Inflammatory macrophage treated with lipopolysaccharide for 4 hours (primary cell): ENCODE measurements around the gene HOXC11.

Source experiments
- DNase-seq: peaks from one replicate; pipeline ENCODE4 v3.0.0-alpha.2; 2020

The HOXC11 gene

GRCh38 chr12:53972722-53973235 is at the start of gene HOXC11:
TSS of gene HOXC11 (plus strand) at chr12:53973126. CDS start at chr12:53973242, 116 bp downstream.
- DNase-seq, result no peak

DNA sequence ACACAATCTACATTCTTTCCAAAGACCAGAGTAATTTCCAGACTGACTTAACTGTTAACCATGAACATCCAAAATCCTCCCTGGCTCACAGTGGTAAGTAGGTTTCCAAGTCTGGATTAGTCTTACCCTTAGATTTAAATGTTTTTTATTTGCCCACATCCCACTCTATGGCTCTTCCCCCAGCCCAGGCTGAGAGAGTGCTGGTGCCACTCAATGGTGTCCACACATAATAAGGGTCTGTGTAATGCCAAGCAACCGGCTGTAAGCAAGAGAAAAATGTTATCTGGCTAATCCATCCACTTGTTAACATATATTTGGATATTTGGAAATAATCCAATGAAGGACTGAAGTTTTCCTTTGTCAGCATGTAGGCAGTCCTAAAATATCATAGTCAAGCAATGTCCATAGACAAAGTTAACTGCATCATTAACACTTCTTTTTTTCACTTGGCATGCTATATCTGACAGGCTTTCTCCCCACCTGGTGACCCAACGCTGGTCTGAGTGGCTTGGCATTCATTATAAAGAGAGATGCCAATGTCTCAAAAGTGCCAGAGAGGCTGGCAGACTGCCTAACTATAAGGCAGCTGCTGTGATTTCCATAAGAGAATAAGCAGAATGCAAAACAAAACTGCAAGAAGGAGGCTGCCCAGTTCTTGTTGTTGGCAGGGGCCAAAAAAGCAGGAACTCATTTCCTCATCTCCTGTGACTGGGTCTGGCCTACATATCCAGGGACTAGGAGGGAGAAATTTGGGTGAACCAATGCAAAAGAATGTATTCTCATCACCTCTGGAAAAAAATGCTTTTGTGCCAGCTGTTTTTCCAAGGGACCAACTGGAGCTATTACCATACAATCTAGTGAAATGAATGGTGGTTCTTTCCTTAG is 48.2 kb upstream of the HOXC11 start:
- no peak for DNase-seq

- DNase-seq, result no peak
Measured at GRCh38 chr12:53927220-53928029, 45.5 kb upstream of the HOXC11 start.

DNA sequence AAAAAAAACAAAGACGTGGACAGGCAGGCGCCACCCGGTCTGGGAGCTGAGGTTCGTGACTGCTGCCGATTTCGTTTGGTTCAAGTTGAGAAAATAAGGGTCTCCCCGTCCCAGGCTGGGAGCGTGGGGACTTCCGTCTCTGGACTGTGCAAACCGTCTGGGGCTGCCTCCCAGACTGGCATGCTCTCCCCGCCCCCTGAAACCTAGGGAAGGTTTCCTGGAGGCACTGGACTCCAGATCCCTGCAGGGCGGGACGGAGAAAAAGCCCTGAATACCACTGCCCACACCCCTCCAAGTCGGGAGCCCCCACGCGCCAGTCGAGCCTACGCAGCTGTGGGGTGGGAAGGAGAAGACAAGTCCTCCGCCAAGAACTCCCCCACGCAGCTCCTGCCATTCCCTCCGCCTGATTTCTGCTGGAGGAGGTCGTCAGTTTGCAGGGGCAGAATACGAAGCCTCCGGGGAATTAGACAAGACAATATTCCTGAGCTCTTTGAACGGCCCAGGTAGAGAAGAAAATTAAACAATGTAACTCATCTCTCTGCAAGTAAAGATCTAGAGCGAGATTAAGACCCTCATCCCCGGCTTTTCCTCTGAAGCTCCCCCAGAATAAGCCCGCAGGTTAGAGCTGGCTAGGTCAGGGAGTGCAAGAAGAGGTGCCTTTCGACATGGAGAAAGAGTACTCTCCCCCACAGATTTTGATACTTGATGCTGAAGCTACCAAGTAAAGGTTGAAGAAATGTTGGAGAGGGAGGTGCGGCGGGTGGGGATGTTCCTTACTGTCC is 44.7 kb upstream of the HOXC11 start:
- DNase-seq, result no peak

DNA sequence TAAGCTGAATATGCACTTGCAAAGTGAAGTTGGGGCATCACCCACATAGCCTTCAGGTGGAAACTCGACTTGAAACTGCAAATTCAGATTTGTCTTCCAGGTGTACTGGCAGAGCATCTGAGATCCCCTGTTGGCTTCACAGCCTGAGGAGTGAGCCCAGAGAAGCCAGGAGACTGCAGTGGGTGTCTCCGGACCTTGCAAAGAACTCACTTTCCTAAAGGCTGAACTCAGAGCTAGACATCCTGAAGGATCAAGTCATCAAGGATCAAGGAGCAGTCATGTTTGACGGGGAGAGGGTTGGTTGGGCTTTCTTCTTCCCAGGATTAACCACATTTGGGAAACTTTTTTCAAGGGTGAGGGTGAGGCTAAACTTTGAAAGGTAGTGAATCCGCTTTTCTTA is 43.4 kb upstream of the HOXC11 start:
- DNase-seq, result no peak

DNA sequence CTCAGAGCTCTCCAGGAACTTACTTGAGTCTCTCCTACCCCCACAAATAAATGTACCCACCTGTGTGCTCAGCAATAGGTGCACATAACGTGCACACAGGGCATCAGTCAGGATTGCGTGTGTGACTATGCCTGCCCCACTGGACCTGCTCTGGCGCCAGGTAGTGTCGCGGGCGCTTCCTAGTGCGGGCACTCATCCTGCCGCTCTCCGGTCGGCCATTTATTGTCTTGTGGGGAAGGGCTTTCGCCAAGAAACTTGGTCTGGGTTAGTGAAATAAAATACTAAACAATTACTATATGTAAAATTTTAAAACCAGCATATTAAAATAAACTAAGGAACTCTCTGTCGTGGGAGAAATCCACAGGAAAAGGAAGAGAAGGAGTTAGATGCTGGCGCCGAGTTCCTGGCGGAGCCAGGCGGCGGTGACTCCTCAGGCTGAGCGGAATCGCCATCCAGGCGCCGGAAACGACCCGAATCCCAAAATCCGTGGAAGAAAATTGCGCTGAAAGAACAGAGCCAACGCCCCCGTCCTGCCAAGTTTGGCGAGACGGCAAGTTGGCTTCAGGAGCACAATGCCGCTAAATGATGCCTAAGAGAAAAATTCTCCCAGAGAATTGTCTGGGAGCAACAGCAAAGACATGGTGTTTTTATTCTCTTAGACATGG is 42.2 kb upstream of the HOXC11 start:
- no peak for DNase-seq

DNA sequence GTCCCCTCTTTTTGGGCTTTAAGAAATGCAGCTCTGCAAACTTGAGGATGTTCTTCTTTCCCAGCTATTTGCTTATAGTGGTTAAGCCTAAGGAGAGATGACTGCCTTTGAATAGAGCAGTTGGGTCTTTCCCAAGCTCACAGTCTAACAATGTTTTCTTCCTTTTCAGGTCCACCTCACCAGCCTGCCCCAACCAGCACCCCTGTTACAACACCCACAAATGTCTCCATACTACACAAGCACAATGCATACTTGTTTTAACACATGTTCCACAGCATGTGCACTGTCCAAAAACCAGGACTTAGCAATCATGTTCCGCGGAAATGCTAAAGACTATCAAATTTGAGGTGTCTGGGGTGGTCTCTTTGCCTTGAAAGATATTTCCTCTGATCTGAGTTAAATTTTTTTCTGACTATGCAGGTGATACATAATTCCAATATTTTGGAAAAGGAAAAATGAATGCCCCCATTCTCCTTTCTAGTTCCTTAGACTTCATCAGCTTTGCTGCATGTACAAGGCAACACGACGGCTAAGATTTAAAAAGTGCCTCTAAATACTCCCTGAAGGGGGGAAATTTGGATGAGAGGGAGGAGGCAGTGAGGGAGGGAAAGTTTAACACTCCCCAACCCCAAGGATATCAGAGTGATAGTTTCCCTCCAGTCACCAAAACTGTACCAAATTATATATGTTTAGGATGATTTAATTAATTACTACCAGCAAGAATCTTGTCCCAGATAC is 40.9 kb upstream of the HOXC11 start:
- DNase-seq, result no peak

DNA sequence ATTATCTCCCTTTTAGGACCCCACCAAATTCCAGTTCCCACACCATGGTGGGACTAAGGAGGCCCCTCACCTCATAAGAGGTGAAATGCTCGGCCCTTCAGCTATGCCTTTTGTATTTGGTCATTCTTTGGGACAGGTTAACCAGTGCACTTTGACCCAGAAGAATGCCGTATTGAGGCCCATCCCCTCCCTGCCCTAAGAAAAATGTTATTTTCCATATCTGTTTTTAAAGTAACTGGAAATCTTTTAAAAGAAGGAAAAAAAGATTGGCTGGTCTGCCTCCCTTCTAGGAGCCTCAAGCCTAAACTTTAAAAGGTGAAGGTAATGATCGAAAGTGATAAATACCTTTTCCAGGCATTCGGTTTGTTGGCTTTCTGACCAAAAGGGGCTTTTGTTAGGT is 40.0 kb upstream of the HOXC11 start:
- no peak for DNase-seq

- DNase-seq, result no peak
Measured at GRCh38 chr12:53935383-53936341, 37.3 kb upstream of the HOXC11 start.

GRCh38 chr12:53937099-53937498 is 35.8 kb upstream of the HOXC11 start:
- DNase-seq, result no peak

DNA sequence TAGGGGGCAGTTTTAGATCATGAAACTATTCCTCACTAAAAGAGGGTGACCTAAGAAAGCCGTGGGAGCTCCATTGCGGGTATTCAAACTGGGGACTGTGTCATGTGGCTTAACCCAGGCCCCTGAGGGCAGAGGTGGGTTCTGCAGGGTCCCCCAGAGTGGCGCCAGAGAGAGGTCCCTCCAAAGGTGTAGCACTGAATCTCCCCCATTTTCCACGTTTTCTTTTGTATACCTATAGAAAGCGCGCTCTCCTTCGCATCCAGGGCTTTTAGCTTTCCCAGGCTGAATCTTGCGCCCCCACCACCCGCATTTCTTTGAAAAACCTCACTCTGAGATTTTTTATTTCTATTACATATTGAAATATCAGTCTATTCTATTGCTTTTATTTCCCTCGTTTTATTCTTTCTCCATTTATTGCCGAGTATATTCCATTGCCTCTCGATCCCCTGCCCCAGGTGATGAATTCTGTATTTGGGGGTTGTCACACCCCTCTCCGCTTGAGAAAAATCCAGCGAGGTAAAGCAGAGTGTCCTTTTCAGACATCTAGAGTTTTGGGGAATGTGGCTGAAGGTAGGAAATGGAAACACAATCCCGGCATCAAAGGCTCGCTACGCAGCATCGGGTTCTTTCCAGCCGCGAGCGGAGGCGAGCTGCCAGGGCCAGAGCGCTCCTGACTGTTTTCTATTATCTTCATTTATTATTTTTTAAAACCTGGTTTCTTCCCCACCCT is 35.2 kb upstream of the HOXC11 start:
- DNase-seq, result no peak

DNA sequence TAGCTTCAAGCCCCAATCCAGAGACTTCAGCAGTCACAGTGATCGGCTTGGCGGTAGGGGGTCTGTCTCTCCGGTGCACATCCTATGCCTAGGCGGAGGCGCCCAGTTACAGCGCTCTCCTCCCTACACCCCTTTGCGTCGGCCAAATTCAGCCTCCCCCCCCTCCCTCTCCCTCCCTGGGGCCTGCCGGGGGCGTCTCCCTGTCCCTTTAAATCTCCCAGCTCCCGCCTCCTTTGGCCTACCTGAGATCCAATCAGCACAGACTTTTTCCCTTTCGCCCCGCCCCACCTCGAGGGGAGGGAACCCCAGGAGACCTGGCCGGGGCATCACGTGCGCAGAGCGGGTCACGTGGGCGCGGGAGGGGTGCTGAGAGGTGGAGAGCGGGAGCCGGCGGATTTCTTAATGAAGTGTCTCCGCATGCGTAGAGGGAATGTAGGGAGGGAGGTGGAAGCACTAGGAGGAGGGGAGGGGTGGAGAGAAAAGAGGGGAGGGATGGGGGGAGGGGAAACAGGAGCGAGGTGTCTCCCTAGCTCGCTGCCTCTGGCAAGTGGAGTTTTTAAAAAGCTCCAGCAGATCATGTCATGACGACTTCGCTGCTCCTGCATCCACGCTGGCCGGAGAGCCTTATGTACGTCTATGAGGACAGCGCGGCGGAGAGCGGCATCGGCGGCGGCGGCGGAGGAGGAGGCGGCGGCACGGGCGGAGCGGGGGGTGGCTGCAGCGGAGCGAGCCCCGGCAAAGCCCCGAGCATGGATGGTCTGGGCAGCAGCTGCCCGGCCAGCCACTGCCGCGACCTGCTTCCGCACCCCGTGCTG is 34.4 kb upstream of the HOXC11 start, which contains the start of gene HOXC13:
Gene HOXC13, plus strand, starts transcription at position 506 of the 815 bp plus-strand sequence. Its CDS starts 76 bp downstream, at position 582.
- no peak for DNase-seq

GRCh38 chr12:53939141-53940108 is 33.5 kb upstream of the HOXC11 start:
- DNase-seq, result no peak

- no peak for DNase-seq
Measured at GRCh38 chr12:53940443-53941014, 32.4 kb upstream of the HOXC11 start.

- DNase-seq, result no peak
Measured at GRCh38 chr12:53941187-53941586, 31.7 kb upstream of the HOXC11 start.

DNA sequence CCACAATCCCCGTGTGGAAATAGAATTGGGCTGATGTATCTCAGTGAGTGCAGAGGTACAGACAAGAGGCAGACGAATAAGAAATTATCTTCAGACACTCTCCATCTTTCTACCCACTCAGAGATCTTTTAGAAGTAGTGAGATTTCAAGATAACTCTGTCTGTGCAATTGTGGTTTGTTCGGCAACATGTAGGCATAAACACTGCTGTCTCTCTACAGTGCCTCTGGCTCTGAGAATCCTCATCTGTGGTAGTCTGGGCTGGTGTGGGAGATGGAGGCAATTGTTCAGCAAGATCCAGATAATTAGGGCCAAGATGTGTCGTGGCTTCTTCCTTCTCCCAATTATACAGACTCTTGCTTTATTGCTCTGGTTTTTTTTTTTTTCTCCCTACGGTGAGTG is 31.2 kb upstream of the HOXC11 start:
- no peak for DNase-seq

DNA sequence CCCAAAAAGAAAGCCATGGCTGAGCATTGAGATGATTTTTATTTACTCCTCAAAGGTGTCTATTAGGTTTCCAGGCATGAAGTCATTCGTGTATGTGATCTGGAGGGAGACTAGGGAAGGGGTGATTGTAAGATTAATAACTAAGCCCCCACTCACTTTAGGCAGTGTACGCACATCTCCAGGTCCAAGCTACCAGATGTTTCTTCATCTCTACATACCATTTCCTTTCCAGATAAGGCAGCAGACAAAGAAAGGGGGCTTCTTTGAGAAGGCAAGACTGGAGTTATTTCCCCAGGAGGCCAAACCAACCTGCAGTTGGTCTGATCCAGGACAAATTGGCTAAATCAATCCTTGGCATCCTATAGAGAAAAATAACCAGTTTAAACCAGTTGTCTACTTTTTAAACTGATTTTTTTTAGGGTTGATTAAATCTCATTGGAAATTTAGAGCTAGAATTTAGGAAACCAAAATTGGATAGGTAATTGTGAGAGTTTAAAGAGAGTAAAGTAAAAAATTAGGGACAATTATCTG is 30.4 kb upstream of the HOXC11 start:
- no peak for DNase-seq
